ENCODE data around the gene FBN3.
"Not testable (repeated sequence)": the region's sequence is repeated elsewhere in the genome, so short reads cannot be mapped to it uniquely, and the experiment has no call there.

The FBN3 gene

DNA sequence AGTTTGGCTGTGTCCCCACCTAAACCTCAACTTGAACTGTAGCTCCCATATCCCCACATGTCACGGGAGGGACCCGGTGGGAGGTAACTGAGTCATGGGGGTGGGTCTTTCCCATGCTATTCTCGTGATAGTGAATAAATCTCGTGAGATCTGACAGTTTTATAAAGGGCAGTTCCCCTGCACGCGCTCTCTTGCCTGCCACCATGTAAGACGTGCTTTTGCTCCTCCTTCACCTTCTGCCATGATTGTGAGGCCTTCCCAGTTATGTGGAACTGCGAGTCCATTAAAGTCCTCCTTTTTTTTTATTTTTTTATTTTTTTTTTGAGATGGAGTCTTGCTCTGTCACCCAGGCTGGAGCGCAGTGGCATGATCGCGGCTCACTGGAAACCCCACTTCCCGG lies 47.5 kb downstream of the FBN3 start:
- not testable (repeated sequence) for H3K27me3 ChIP-seq (ENCODE audit: control insufficient read depth, insufficient read depth, low read length); H3K27ac ChIP-seq (ENCODE audit: low read depth, low read length); H3K4me1 ChIP-seq (ENCODE audit: control insufficient read depth, insufficient read depth, low read length); H3K9me3 ChIP-seq (ENCODE audit: control insufficient read depth, insufficient read depth, low read depth, low read length); H3K9ac ChIP-seq (ENCODE audit: low read length); H3K4me3 ChIP-seq (ENCODE audit: low read depth, low read length)
- H3K36me3 ChIP-seq (ENCODE audit: control insufficient read depth, insufficient read depth, low read length), result peaks cover 71% of the 10 kb centered on the region

DNA sequence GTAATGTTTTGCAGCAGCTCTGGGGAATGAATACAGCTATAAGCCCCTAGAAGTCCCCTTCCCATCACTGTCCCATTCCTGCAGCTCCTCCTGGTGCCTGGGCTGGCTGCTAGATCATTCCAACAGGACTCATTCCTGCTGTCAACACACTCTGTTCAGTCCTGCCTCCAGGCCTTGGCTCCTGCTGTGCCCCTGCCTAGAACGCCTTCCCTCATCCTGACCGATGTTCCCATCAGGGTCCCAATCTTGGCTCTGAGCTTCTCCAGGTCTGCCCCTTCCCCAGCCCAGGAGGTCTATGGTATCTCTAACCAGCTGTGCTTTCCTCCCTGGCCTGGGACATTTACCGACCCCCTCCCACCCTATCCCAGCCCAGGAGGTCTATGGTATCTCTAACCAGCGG lies 48.1 kb downstream of the FBN3 start:
- no peaks in the 10 kb centered on the region for H3K27me3 ChIP-seq (ENCODE audit: control insufficient read depth, insufficient read depth, low read length)
- H3K27ac ChIP-seq (ENCODE audit: low read depth, low read length), result no peak overlapping the region
- no peak overlapping the region for H3K9ac ChIP-seq (ENCODE audit: low read length)
- no peak overlapping the region for H3K4me3 ChIP-seq (ENCODE audit: low read depth, low read length)
- peaks cover 71% of the 10 kb centered on the region for H3K36me3 ChIP-seq (ENCODE audit: control insufficient read depth, insufficient read depth, low read length)
- peaks cover 12% of the 10 kb centered on the region for H3K9me3 ChIP-seq (ENCODE audit: control insufficient read depth, insufficient read depth, low read depth, low read length)
- no peaks in the 10 kb centered on the region for H3K4me1 ChIP-seq (ENCODE audit: control insufficient read depth, insufficient read depth, low read length)

DNA sequence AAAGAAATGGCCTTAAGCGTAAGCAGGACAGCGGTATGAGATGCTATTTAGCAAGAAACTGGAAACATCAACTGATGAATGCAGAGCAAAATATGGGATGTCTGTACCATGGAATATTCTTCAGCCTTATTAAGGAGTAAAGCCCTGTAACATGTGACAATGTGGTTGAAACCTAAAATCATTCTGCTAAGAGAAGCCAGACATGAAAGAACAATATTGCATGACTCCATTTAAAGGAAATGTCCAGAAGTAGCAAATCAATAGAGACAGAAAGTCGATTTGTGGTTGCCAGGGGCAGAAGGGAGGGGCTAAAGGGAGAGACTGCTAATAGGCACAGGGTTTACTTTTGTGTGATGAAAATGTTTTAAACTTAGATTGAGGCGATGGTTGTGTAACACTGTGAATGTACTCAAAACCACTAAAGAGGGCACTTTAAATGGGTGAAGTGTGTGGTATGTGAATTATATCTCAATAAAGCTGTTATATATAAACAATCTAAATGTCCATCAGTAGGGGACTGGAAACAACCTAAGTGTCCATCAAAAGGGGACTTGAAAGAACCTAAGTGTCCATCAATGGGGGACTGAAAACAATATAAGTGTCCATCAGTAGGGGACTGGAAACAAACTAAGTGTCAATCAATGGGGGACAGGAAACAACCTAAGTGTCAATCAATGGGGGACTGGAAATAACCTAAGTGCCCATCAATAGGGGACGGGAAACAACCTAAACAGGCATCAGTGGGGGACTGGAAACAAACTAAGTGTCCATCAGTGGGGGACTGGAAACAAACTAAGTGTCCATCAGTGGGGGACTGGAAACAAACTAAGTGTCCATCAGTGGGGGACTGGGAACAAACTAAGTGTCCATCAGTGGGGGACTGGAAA lies 51.5 kb downstream of the FBN3 start:
- Histone ChIP-seq H3K4me1 (ENCODE audit: control insufficient read depth, insufficient read depth, low read length) (no peaks in the 10 kb centered on the region), H3K4me3 (ENCODE audit: low read depth, low read length) (no peak overlapping the region), H3K27me3 (ENCODE audit: control insufficient read depth, insufficient read depth, low read length) (no peaks in the 10 kb centered on the region), H3K9me3 (ENCODE audit: control insufficient read depth, insufficient read depth, low read depth, low read length) (peaks cover 25% of the 10 kb centered on the region), H3K36me3 (ENCODE audit: control insufficient read depth, insufficient read depth, low read length) (peaks cover 81% of the 10 kb centered on the region), H3K27ac (ENCODE audit: low read depth, low read length) (no peak overlapping the region), H3K9ac (ENCODE audit: low read length) (no peak overlapping the region)

DNA sequence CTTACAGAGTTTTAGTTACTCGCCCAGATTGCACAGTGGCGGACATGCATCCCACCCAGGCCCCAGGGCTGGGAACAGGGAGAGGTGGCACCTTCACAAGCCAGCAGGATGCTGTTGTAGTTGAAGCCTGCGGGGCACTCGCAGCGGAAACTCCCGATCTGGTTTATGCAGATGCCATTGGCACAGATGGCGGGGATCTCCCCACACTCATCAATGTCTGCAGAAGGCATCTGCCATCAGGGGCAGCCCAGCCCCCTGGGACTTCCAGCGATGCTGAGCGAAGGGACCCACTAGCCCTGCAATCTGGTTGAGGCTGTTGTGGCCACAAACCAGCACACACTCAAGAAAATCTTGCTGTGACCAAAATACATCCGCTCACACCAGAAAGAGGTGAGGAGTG lies 52.2 kb downstream of the FBN3 start:
- no peak overlapping the region for H3K9ac ChIP-seq (ENCODE audit: low read length)
- H3K27ac ChIP-seq (ENCODE audit: low read depth, low read length), result no peak overlapping the region
- H3K27me3 ChIP-seq (ENCODE audit: control insufficient read depth, insufficient read depth, low read length), result no peaks in the 10 kb centered on the region
- H3K9me3 ChIP-seq (ENCODE audit: control insufficient read depth, insufficient read depth, low read depth, low read length), result peaks cover 25% of the 10 kb centered on the region
- H3K4me1 ChIP-seq (ENCODE audit: control insufficient read depth, insufficient read depth, low read length), result no peaks in the 10 kb centered on the region
- H3K4me3 ChIP-seq (ENCODE audit: low read depth, low read length), result no peak overlapping the region
- H3K36me3 ChIP-seq (ENCODE audit: control insufficient read depth, insufficient read depth, low read length), result peaks cover 76% of the 10 kb centered on the region

DNA sequence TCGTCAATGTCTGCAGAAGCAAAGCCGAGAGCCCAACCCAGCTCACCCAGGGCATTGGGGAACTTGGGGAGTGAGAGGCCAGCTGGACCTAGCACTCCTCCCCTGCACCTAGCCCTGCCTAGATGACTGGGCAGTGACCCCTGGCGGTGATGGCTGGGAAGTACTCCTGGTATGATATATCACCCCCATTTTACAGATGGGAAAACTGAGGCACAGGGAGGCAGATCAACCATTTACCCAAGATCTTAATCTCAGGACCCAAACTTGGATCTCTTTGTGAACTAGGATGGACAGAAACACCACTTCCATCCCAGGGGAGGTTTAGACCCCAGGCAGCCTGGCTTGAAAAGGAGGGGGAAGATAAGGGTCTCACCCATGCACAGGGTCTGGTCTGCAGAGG lies 53.3 kb downstream of the FBN3 start:
- Histone ChIP-seq H3K27me3 (ENCODE audit: control insufficient read depth, insufficient read depth, low read length) (no peaks in the 10 kb centered on the region), H3K9me3 (ENCODE audit: control insufficient read depth, insufficient read depth, low read depth, low read length) (peaks cover 25% of the 10 kb centered on the region), H3K36me3 (ENCODE audit: control insufficient read depth, insufficient read depth, low read length) (peaks cover 74% of the 10 kb centered on the region)

DNA sequence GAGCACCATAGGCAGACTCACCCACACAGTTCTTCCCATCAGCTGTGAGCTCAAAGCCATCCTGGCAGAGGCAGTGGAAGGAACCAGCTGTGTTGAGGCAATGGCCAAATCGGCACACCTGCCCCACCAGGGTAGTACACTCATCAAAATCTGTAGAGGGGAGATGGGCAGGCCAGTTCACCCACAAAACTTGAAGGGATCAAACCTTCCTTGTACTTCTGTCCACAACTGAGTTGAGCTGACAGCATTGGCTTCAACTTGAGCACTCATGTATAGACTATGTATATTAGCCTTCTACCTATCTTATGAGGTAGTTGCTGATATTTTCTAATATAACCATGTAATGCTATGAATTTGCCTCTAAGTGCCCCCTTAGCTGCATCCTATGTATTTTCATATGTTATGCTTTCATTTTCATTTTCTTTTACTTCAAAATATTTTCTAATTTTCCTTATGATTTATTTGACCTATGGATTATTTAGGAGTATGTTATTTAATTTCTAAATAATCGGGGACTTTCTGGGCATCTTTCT lies 54.0 kb downstream of the FBN3 start:
- H3K36me3 ChIP-seq (ENCODE audit: control insufficient read depth, insufficient read depth, low read length), result peaks cover 74% of the 10 kb centered on the region
- H3K27me3 ChIP-seq (ENCODE audit: control insufficient read depth, insufficient read depth, low read length), result no peaks in the 10 kb centered on the region
- no peaks in the 10 kb centered on the region for H3K4me1 ChIP-seq (ENCODE audit: control insufficient read depth, insufficient read depth, low read length)
- H3K27ac ChIP-seq (ENCODE audit: low read depth, low read length), result no peak overlapping the region
- H3K9ac ChIP-seq (ENCODE audit: low read length), result no peak overlapping the region
- no peak overlapping the region for H3K4me3 ChIP-seq (ENCODE audit: low read depth, low read length)
- H3K9me3 ChIP-seq (ENCODE audit: control insufficient read depth, insufficient read depth, low read depth, low read length), result peaks cover 25% of the 10 kb centered on the region

More for the DNA sequence above, 53.3 kb downstream of the FBN3 start:
- Histone ChIP-seq H3K9ac (ENCODE audit: low read length) (no peak overlapping the region), H3K4me3 (ENCODE audit: low read depth, low read length) (no peak overlapping the region), H3K27ac (ENCODE audit: low read depth, low read length) (no peak overlapping the region), H3K4me1 (ENCODE audit: control insufficient read depth, insufficient read depth, low read length) (no peaks in the 10 kb centered on the region)

DNA sequence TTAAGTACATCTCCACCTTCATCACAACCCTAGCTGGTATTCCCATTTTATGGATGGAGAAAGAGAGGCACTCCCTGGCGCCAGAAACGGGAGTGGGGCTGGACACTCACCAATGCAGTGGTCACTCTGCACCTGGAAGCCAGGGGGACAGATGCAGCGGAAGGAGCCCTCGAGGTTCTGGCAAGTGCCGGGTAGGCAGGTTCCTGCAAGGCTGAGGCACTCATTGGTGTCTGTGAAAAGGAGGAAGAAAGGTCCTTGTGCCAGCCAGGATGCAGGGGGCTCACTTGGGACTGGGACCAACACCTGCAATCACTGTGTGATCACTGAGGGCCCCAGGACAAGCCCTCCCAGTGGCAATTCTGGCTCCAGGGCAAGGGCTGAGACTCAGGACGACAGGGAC lies 55.1 kb downstream of the FBN3 start:
- Histone ChIP-seq H3K36me3 (ENCODE audit: control insufficient read depth, insufficient read depth, low read length) (peaks cover 79% of the 10 kb centered on the region), H3K9me3 (ENCODE audit: control insufficient read depth, insufficient read depth, low read depth, low read length) (peaks cover 25% of the 10 kb centered on the region), H3K27ac (ENCODE audit: low read depth, low read length) (no peak overlapping the region), H3K4me1 (ENCODE audit: control insufficient read depth, insufficient read depth, low read length) (no peaks in the 10 kb centered on the region), H3K9ac (ENCODE audit: low read length) (no peak overlapping the region), H3K27me3 (ENCODE audit: control insufficient read depth, insufficient read depth, low read length) (no peaks in the 10 kb centered on the region), H3K4me3 (ENCODE audit: low read depth, low read length) (no peak overlapping the region)

DNA sequence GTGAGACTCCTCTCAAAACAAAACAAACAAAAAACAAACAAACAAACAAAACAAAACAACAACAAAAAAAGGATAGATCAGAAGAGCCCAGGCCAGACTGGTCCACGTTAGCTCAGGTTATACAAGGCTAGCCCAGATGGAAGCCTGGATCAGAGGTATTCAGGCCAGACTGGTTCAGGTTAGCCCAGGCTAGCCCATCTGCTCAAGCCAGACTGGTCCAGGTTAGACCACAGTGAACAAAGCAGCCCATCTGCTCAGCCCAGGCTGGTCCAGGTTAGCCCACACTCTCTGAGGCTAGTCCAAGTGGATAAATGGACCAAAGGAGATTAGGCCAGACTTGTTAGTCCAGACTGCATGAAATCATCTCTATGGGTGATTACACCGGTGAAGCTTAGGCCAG lies 55.7 kb downstream of the FBN3 start:
- H3K36me3 ChIP-seq (ENCODE audit: control insufficient read depth, insufficient read depth, low read length), result peaks cover 82% of the 10 kb centered on the region
- peaks cover 25% of the 10 kb centered on the region for H3K9me3 ChIP-seq (ENCODE audit: control insufficient read depth, insufficient read depth, low read depth, low read length)
- H3K27me3 ChIP-seq (ENCODE audit: control insufficient read depth, insufficient read depth, low read length), result no peaks in the 10 kb centered on the region
- no peak overlapping the region for H3K27ac ChIP-seq (ENCODE audit: low read depth, low read length)
- no peaks in the 10 kb centered on the region for H3K4me1 ChIP-seq (ENCODE audit: control insufficient read depth, insufficient read depth, low read length)
- no peak overlapping the region for H3K9ac ChIP-seq (ENCODE audit: low read length)
- no peak overlapping the region for H3K4me3 ChIP-seq (ENCODE audit: low read depth, low read length)

DNA sequence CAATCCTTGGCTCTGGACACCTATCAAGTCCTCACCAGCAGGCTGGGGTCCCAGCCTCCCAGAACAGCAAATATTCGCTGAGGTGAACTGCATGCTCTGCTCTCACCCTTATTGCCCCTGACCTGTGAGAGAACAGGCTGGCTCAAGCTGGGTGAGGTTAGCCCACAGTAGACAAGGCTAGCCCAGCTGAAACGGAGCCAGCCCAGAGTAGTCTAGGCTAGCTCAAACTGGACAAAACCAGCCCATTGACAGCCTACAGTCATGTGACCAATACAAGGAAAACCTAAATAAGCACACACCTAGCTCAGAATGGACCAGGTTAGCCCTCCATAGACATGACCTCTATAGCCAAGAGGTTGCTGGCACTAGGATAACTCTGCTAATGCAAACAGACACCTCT lies 58.4 kb downstream of the FBN3 start:
- Histone ChIP-seq H3K4me1 (ENCODE audit: control insufficient read depth, insufficient read depth, low read length) (no peaks in the 10 kb centered on the region), H3K36me3 (ENCODE audit: control insufficient read depth, insufficient read depth, low read length) (peaks cover 76% of the 10 kb centered on the region), H3K27ac (ENCODE audit: low read depth, low read length) (no peak overlapping the region), H3K4me3 (ENCODE audit: low read depth, low read length) (no peak overlapping the region), H3K27me3 (ENCODE audit: control insufficient read depth, insufficient read depth, low read length) (no peaks in the 10 kb centered on the region), H3K9ac (ENCODE audit: low read length) (no peak overlapping the region), H3K9me3 (ENCODE audit: control insufficient read depth, insufficient read depth, low read depth, low read length) (peaks cover 9% of the 10 kb centered on the region)

DNA sequence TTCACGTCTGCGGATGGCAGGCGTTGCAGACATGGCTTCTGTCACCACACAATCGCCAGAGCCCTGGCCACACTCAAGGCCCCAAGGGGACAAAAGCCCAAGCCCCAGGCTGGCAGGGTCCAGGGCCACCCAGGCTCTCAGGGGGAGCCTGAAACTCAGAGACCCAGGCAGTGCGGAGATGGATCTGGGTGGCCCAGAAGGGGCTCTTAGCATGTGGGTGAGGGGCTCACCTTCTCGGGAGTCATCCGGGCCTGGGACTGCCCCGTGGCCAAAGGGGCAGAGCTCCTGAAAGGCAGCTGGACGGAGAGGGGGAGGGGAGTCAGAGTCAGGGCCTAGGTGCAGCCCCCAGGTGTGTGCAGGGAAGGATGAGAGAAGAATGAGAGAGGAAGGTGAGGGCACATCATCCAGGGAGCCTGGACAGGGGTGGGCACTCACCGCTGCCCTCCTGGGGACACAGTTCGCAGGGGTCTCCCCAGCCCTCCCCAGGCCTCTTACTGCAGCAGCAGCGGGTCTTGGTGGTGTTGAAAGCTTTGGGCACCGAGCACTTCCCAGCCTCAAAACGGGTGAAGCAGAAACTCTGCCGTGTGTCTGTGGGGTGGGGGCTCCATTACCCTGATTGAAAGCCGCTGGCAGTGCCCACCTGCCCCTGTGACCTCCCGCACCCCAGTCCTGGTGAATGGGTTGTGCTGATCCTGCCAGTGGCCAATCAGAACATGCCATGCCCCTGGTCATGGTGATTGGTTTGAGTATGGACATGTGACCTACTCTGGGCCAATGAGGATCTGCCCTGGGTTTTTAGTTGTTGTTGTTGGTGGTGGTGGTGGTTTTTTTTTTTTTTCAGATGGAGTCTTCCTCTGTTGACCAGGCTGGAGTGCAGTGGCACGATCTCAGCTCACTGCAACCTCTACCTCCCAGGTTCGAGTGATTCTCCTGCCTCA lies 59.5 kb downstream of the FBN3 start:
- Histone ChIP-seq H3K9me3 (ENCODE audit: control insufficient read depth, insufficient read depth, low read depth, low read length) (no peaks in the 10 kb centered on the region), H3K27ac (ENCODE audit: low read depth, low read length) (no peak overlapping the region), H3K27me3 (ENCODE audit: control insufficient read depth, insufficient read depth, low read length) (no peaks in the 10 kb centered on the region), H3K4me1 (ENCODE audit: control insufficient read depth, insufficient read depth, low read length) (no peaks in the 10 kb centered on the region; the same call in 1 of the 2 replicates), H3K36me3 (ENCODE audit: control insufficient read depth, insufficient read depth, low read length) (peaks cover 67% of the 10 kb centered on the region), H3K4me3 (ENCODE audit: low read depth, low read length) (no peak overlapping the region), H3K9ac (ENCODE audit: low read length) (no peak overlapping the region)
